ENCODE measurements around the gene PALM. TPM values are rescaled to one million over a fixed set of nuclear protein-coding genes. Genes with fewer than 3 reads are reported as not detected.

The PALM gene
- total RNA-seq, 1 donor from 2014 or later = 45.1 TPM

- TF ChIP-seq CTCF (conservative IDR thresholded peaks at IDR 0.05) = no peak
- no peak overlapping the region for H3K4me3 Mint-ChIP-seq
- H3K36me3 Mint-ChIP-seq (ENCODE audit: low read depth) = no peaks in the 10 kb centered on the region
- H3K9me3 Mint-ChIP-seq = no peaks in the 10 kb centered on the region
- H3K27me3 Mint-ChIP-seq (ENCODE audit: low read depth) = no peaks in the 10 kb centered on the region
- peaks cover 13% of the 10 kb centered on the region for H3K4me1 Mint-ChIP-seq
- H3K27ac Mint-ChIP-seq (ENCODE audit: unreplicated experiment) = peak overlapping the region; percentile 82
- DNase-seq (ENCODE audit: low read depth, low spot score) = no peak
These were observed 80.9 kb downstream of the PALM start for GRCh38 chr19:789701-790060.

GRCh38 chr19:791007-791566, 82.4 kb downstream of the PALM start:
- TF ChIP-seq CTCF (conservative IDR thresholded peaks at IDR 0.05) = no peak
- Mint-ChIP-seq H3K27ac (ENCODE audit: unreplicated experiment) (peak overlapping the region; percentile 57), H3K4me3 (no peak overlapping the region), H3K9me3 (no peaks in the 10 kb centered on the region), H3K4me1 (peaks cover 13% of the 10 kb centered on the region), H3K36me3 (ENCODE audit: low read depth) (no peaks in the 10 kb centered on the region), H3K27me3 (ENCODE audit: low read depth) (no peaks in the 10 kb centered on the region)
- no peak for DNase-seq (ENCODE audit: low read depth, low spot score)

- Mint-ChIP-seq H3K27me3 (ENCODE audit: low read depth) (no peaks in the 10 kb centered on the region), H3K9me3 (no peaks in the 10 kb centered on the region), H3K27ac (ENCODE audit: unreplicated experiment) (no peak overlapping the region), H3K36me3 (ENCODE audit: low read depth) (no peaks in the 10 kb centered on the region), H3K4me1 (peaks cover 15% of the 10 kb centered on the region), H3K4me3 (no peak overlapping the region)
- DNase-seq (ENCODE audit: low read depth, low spot score) = no peak
- TF ChIP-seq CTCF (conservative IDR thresholded peaks at IDR 0.05) = no peak
These were observed 83.0 kb downstream of the PALM start for GRCh38 chr19:791567-792305.

GRCh38 chr19:792306-792885, 83.7 kb downstream of the PALM start:
- no peaks in the 10 kb centered on the region for H3K9me3 Mint-ChIP-seq

GRCh38 chr19:793806-794205, 85.1 kb downstream of the PALM start:
- Mint-ChIP-seq H3K4me1 (peaks cover 18% of the 10 kb centered on the region), H3K9me3 (no peaks in the 10 kb centered on the region), H3K27me3 (ENCODE audit: low read depth) (peaks cover 4% of the 10 kb centered on the region), H3K4me3 (no peak overlapping the region), H3K36me3 (ENCODE audit: low read depth) (no peaks in the 10 kb centered on the region), H3K27ac (ENCODE audit: unreplicated experiment) (no peak overlapping the region)
- TF ChIP-seq CTCF (conservative IDR thresholded peaks at IDR 0.05) = no peak
- no peak for DNase-seq (ENCODE audit: low read depth, low spot score)

More at GRCh38 chr19:792306-792885, 83.7 kb downstream of the PALM start:
- no peak for DNase-seq (ENCODE audit: low read depth, low spot score)
- Mint-ChIP-seq H3K36me3 (ENCODE audit: low read depth) (no peaks in the 10 kb centered on the region), H3K27me3 (ENCODE audit: low read depth) (peaks cover 3% of the 10 kb centered on the region), H3K4me1 (peaks cover 19% of the 10 kb centered on the region), H3K4me3 (peak overlapping the region; percentile 19), H3K27ac (ENCODE audit: unreplicated experiment) (no peak overlapping the region)
- TF ChIP-seq CTCF (conservative IDR thresholded peaks at IDR 0.05) = no peak
